Measurements from ENCODE around the gene UBLCP1. TPM values are rescaled to one million over a fixed set of nuclear protein-coding genes. Genes with fewer than 3 reads are reported as not detected.
"Not testable (repeated sequence)": the region's sequence is repeated elsewhere in the genome, so short reads cannot be mapped to it uniquely, and the experiment has no call there.

Gene UBLCP1
- total and polyA plus RNA-seq, 2 of the 13 experiments (the other 11 are each of a cell fraction or from before 2014, with no cell fraction given): 6.5 to 12.6 TPM

GRCh38 chr5:159294921-159295320 is 31.8 kb downstream of the UBLCP1 start (continued):
- TF ChIP-seq FOXK1 (CRISPR knock-in tag; IDR thresholded peaks at IDR 0.05; ENCODE audit: borderline replicate concordance, low read depth) (no peak), MAFK (conservative IDR thresholded peaks at IDR 0.05 in 1 of 2, IDR thresholded peaks at IDR 0.05 in 1 of 2; ENCODE audit: low read length in 2 of 2) (peak; percentile 51 to 60; a peak in 2 of 4 replicates), TFDP1 (CRISPR knock-in tag; IDR thresholded peaks at IDR 0.05; ENCODE audit: borderline replicate concordance) (no peak), CTCF (CRISPR knock-in tag; IDR thresholded peaks at IDR 0.05) (no peak)

GRCh38 chr5:159297300-159297699 is 34.2 kb downstream of the UBLCP1 start:
- POLR2A ChIA-PET; H3K36me3 ChIP-seq (replicated peaks in 1 of 2; ENCODE audit: control insufficient read depth in 1 of 2, insufficient read depth in 2 of 2, low read length in 2 of 2); BruUV-seq (replicated peaks); H4K20me1 ChIP-seq (ENCODE audit: insufficient read depth, low read length); H3K27me3 ChIP-seq (ENCODE audit: control insufficient read depth in 1 of 2, insufficient read depth in 2 of 2, low read length in 2 of 2); H3K4me2 ChIP-seq (ENCODE audit: low read depth, low read length); intact Hi-C loops (cut with micrococcal nuclease; ENCODE audit: unreplicated experiment); ATAC-seq; H3K9ac ChIP-seq (ENCODE audit: insufficient read depth, low read depth, low read length); H3K79me2 ChIP-seq (ENCODE audit: insufficient read depth, low read length); H3K27ac ChIP-seq (ENCODE audit: extremely low read length, insufficient read depth, low read length); FAIRE-seq; CTCF ChIA-PET (ENCODE audit: low intra/inter-chr PET ratio, low total read pairs); H3K4me1 ChIP-seq (ENCODE audit: insufficient read depth, low read length); H3K4me3 ChIP-seq (replicated peaks in 1 of 3; ENCODE audit: insufficient read depth in 1 of 3, low read depth in 2 of 3, low read length in 3 of 3); DNase-seq (ENCODE audit: low spot score); H2AFZ ChIP-seq (ENCODE audit: low read length); in situ Hi-C loops (cut with HindIII; ENCODE audit: extremely low pct_ligation_motif_present, low pct_unique_long_range_greater_than_20kb): not testable (repeated sequence)
- WGBS (ENCODE audit: low lambda C conversion rate): 30% methylated on average over 5 of the region's 5 CpGs
- peaks cover 19% of the 10 kb centered on the region; the same call in 1 of the 2 replicates for H3K9me3 ChIP-seq (ENCODE audit: low read length)
